Neural cell (in vitro differentiated cells): ENCODE data around the gene WIPF3. TPM values are rescaled to one million over a fixed set of nuclear protein-coding genes. Genes with fewer than 3 reads are reported as not detected.

Experiments used
- H2AFZ ChIP-seq: fragments of 200-600, 300-800 bp; sonication (generic), shearing (Covaris generic); 2 replicates; pipeline ENCODE4 v1.6.0; 2014; ENCODE audit warnings: low read depth, mild to moderate bottlenecking, antibody characterized with exemption, low read length, moderate library complexity
- H3F3A ChIP-seq: fragments of 200-600 bp; shearing (Covaris generic); 2 replicates; pipeline ENCODE4 v1.6.1; 2016; ENCODE audit warnings: mild to moderate bottlenecking, moderate library complexity, mixed read lengths, antibody characterized with exemption, low read length; ENCODE audit not compliant: insufficient read depth, poor library complexity, severe bottlenecking
- H3K27ac ChIP-seq: fragments of 200-600, 300-800 bp; sonication (generic), shearing (Covaris generic); 2 replicates; pipeline ENCODE4 v1.5.1; 2014; ENCODE audit warnings: mild to moderate bottlenecking, low read length, moderate library complexity
- H3K27me3 ChIP-seq: fragments of 300-800, 200-600 bp; sonication (generic), shearing (Covaris generic); 2 replicates; pipeline ENCODE4 v1.6.0; 2014; ENCODE audit warnings: mild to moderate bottlenecking, low read depth, low read length, moderate library complexity; ENCODE audit not compliant: insufficient read depth
- H3K36me3 ChIP-seq: fragments of 300-800, 200-600 bp; sonication (generic), shearing (Covaris generic); 2 replicates; pipeline ENCODE4 v1.5.1; 2014; ENCODE audit warnings: mild to moderate bottlenecking, antibody characterized with exemption, low read length, moderate library complexity; ENCODE audit not compliant: insufficient read depth
- H3K4me2 ChIP-seq: fragments of 300-800, 200-600 bp; sonication (generic), shearing (Covaris generic); 2 replicates; pipeline ENCODE4 v1.6.0; 2014; ENCODE audit warnings: mild to moderate bottlenecking, low read length
- H3K4me3 ChIP-seq: fragments of 300-800, 200-600 bp; sonication (generic), shearing (Covaris generic); 2 replicates; pipeline ENCODE4 v1.5.1; 2014; ENCODE audit warnings: mild to moderate bottlenecking, low read length, moderate library complexity
- H3K79me2 ChIP-seq: fragments of 200-600 bp; shearing (Covaris generic); replicated peaks from 2 replicates; pipeline ENCODE4 v1.6.0; 2014; ENCODE audit warnings: mild to moderate bottlenecking, low read length, moderate library complexity; ENCODE audit not compliant: insufficient read depth
- H3K9ac ChIP-seq: fragments of 300-800, 200-600 bp; sonication (generic), shearing (Covaris generic); 2 replicates; pipeline ENCODE4 v1.6.1; 2016; ENCODE audit warnings: mild to moderate bottlenecking, low read length, mixed read lengths
- H3K9me2 ChIP-seq: fragments of 200-600 bp; shearing (Covaris generic); 2 replicates; pipeline ENCODE4 v1.6.1; 2016; ENCODE audit warnings: mild to moderate bottlenecking, low read length, mixed read lengths; ENCODE audit not compliant: insufficient read depth
- H3K9me3 ChIP-seq: fragments of 200-600, 300-800 bp; sonication (generic), shearing (Covaris generic); 2 replicates; pipeline ENCODE4 v1.6.1; 2016; ENCODE audit warnings: mild to moderate bottlenecking, mixed run types, low read length, moderate library complexity, mixed read lengths
- H4K20me1 ChIP-seq: fragments of 200-600 bp; shearing (Covaris generic); 2 replicates; pipeline ENCODE4 v1.6.1; 2016; ENCODE audit warnings: mild to moderate bottlenecking, mixed run types; ENCODE audit not compliant: insufficient read depth
- EP300 ChIP-seq: fragments of 450-650 bp; conservative IDR thresholded peaks from 2 replicates; pipeline ENCODE4 v1.6.1; 2014; ENCODE audit warnings: antibody characterized with exemption, mild to moderate bottlenecking, moderate library complexity; ENCODE audit not compliant: poor library complexity, severe bottlenecking
- EZH2 ChIP-seq: fragments of 200-600, 300-800 bp; shearing (Covaris generic), sonication (generic); IDR thresholded peaks from 2 replicates; pipeline ENCODE4 v1.6.1; 2014; ENCODE audit warnings: antibody characterized with exemption, low read length, borderline replicate concordance, mild to moderate bottlenecking; ENCODE audit not compliant: insufficient read depth, poor library complexity, severe bottlenecking
- MXI1 ChIP-seq: fragments of 450-650 bp; conservative IDR thresholded peaks from 2 replicates; pipeline ENCODE4 v1.6.1; 2014; ENCODE audit warnings: antibody characterized with exemption, mild to moderate bottlenecking; ENCODE audit not compliant: poor library complexity, severe bottlenecking
- POLR2AphosphoS5 ChIP-seq: IDR thresholded peaks from 2 replicates; pipeline ENCODE4 v1.6.1; 2012
- RAD21 ChIP-seq: fragments of 450-650 bp; conservative IDR thresholded peaks from 2 replicates; pipeline ENCODE4 v1.6.1; 2014; ENCODE audit warnings: antibody characterized with exemption, mild to moderate bottlenecking, moderate library complexity
- SMC3 ChIP-seq: fragments of 450-650 bp; conservative IDR thresholded peaks from 2 replicates; pipeline ENCODE4 v1.6.1; 2014; ENCODE audit warnings: antibody characterized with exemption, mild to moderate bottlenecking, moderate library complexity; ENCODE audit not compliant: poor library complexity
- TAF1 ChIP-seq: IDR thresholded peaks from 2 replicates; pipeline ENCODE4 v1.6.1; 2012; ENCODE audit warnings: low read depth
- polyA plus RNA-seq: library from polyadenylated mRNA; depleted of rRNA; stranded (reverse); fragments of >200 nt; gene quantifications from 2 replicates; pipeline ENCODE4 v1.2.3, GENCODE V29; 2014
- TF ChIP-seq, protein P1 (sequence below): fragments of 450-650 bp; IDR thresholded peaks from 2 replicates; pipeline ENCODE4 v1.5.1; 2014; ENCODE audit warnings: antibody characterized with exemption, mild to moderate bottlenecking, moderate library complexity; ENCODE audit not compliant: poor library complexity, severe bottlenecking
- TF ChIP-seq, protein P2 (sequence below): IDR thresholded peaks from 2 replicates; pipeline ENCODE4 v1.6.1; 2012; ENCODE audit warnings: borderline replicate concordance

WIPF3 gene
- polyA plus RNA-seq, 1 donor from 2014 or later = 3.8 TPM

DNA sequence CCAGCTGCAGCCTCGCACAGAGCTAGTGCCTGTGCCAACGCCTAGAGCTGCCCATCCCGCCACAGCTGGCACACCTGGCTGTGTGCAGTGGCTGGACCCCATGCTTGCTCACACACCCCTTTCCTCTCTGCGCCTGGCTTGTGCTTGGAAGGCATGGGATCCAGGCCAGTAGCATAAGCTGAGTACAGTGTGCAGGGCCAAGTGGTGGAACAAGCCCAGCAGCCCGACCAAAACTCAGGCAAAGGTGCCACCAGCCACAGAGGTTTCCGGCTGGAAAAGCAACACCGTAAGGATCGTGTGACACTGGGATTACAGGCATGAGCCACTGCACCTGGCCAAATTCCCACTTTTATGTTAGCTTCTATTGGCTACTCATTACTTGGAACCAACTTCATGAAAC is 144.9 kb downstream of the WIPF3 start:
- H3K36me3 ChIP-seq = peaks cover 16% of the 10 kb centered on the region

DNA sequence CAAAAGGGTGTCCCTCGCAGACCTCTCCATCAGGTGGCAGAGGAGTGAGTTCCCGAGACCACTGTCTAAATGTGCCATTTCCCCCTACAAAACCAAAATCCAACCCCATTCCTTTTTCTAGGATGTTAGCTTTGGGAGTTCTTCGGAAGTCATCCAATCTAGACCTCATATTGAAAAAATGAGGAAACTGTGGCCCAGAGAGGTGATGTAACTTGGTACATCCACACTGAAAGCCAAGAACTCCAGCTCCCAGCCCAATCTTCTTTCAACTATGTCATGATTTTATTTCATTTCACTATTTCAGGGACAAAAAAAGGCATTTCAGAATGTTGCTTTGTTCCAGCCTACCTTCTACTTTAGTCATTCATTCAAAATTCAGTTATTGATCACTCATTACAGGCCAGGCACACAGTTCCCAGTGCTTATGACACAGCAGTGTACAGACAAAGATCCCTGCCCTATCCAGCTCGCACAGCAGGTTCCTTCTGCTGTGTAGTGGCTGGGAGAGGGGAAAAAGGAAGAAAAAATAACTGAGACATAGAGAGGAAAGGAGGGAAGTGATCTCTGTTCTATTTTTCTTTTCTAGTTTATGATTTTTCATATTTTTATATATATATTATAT is 147.5 kb downstream of the WIPF3 start:
- no peaks in the 10 kb centered on the region for H3K9me2 ChIP-seq
- no peak overlapping the region for H3K4me2 ChIP-seq
- H3K4me3 ChIP-seq = no peak overlapping the region
- H3K9me3 ChIP-seq = no peaks in the 10 kb centered on the region
- no peaks in the 10 kb centered on the region for H3K27me3 ChIP-seq
- H3K27ac ChIP-seq = no peak overlapping the region
- H4K20me1 ChIP-seq = no peaks in the 10 kb centered on the region
- peaks cover 16% of the 10 kb centered on the region for H3K36me3 ChIP-seq
- H2AFZ ChIP-seq = no peak overlapping the region
- H3K79me2 ChIP-seq = peaks cover 8% of the 10 kb centered on the region
- TF ChIP-seq, protein P1, sequence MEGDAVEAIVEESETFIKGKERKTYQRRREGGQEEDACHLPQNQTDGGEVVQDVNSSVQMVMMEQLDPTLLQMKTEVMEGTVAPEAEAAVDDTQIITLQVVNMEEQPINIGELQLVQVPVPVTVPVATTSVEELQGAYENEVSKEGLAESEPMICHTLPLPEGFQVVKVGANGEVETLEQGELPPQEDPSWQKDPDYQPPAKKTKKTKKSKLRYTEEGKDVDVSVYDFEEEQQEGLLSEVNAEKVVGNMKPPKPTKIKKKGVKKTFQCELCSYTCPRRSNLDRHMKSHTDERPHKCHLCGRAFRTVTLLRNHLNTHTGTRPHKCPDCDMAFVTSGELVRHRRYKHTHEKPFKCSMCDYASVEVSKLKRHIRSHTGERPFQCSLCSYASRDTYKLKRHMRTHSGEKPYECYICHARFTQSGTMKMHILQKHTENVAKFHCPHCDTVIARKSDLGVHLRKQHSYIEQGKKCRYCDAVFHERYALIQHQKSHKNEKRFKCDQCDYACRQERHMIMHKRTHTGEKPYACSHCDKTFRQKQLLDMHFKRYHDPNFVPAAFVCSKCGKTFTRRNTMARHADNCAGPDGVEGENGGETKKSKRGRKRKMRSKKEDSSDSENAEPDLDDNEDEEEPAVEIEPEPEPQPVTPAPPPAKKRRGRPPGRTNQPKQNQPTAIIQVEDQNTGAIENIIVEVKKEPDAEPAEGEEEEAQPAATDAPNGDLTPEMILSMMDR = no peak
- TF ChIP-seq EP300 = no peak
- no peak for TF ChIP-seq EZH2
- no peak for TF ChIP-seq POLR2AphosphoS5
- TF ChIP-seq MXI1 = no peak
- TF ChIP-seq RAD21 = no peak
- no peak for TF ChIP-seq SMC3
- TF ChIP-seq, protein P2, sequence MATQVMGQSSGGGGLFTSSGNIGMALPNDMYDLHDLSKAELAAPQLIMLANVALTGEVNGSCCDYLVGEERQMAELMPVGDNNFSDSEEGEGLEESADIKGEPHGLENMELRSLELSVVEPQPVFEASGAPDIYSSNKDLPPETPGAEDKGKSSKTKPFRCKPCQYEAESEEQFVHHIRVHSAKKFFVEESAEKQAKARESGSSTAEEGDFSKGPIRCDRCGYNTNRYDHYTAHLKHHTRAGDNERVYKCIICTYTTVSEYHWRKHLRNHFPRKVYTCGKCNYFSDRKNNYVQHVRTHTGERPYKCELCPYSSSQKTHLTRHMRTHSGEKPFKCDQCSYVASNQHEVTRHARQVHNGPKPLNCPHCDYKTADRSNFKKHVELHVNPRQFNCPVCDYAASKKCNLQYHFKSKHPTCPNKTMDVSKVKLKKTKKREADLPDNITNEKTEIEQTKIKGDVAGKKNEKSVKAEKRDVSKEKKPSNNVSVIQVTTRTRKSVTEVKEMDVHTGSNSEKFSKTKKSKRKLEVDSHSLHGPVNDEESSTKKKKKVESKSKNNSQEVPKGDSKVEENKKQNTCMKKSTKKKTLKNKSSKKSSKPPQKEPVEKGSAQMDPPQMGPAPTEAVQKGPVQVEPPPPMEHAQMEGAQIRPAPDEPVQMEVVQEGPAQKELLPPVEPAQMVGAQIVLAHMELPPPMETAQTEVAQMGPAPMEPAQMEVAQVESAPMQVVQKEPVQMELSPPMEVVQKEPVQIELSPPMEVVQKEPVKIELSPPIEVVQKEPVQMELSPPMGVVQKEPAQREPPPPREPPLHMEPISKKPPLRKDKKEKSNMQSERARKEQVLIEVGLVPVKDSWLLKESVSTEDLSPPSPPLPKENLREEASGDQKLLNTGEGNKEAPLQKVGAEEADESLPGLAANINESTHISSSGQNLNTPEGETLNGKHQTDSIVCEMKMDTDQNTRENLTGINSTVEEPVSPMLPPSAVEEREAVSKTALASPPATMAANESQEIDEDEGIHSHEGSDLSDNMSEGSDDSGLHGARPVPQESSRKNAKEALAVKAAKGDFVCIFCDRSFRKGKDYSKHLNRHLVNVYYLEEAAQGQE = no peak
- TF ChIP-seq TAF1 = no peak
- H3K9ac ChIP-seq = no peak overlapping the region
- no peaks in the 10 kb centered on the region for H3F3A ChIP-seq

More for the DNA sequence above, 144.9 kb downstream of the WIPF3 start:
- no peaks in the 10 kb centered on the region for H3K9me2 ChIP-seq
- no peak overlapping the region for H3K9ac ChIP-seq
- no peaks in the 10 kb centered on the region for H3F3A ChIP-seq
- H3K27me3 ChIP-seq = no peaks in the 10 kb centered on the region
- no peaks in the 10 kb centered on the region for H3K9me3 ChIP-seq
- TF ChIP-seq, protein P2 = no peak
- TF ChIP-seq TAF1 (no peak), POLR2AphosphoS5 (no peak)
- no peaks in the 10 kb centered on the region for H4K20me1 ChIP-seq
- H3K4me2 ChIP-seq = no peak overlapping the region
- no peak overlapping the region for H3K4me3 ChIP-seq
- H2AFZ ChIP-seq = no peak overlapping the region
- H3K79me2 ChIP-seq = no peaks in the 10 kb centered on the region
- no peak overlapping the region for H3K27ac ChIP-seq
